ENCODE data around the gene LRP5.

- TF ChIP-seq EZH2 (IDR thresholded peaks at IDR 0.05; ENCODE audit: borderline replicate concordance) (no peak), CTCF (IDR thresholded peaks at IDR 0.05; ENCODE audit: poor library complexity) (no peak), EZH2phosphoT487 (IDR thresholded peaks at IDR 0.05; ENCODE audit: low read depth, severe bottlenecking, unreplicated experiment) (no peak)
Measured at GRCh38 chr11:68271781-68272608, 40.4 kb upstream of the LRP5 start, which contains the start of gene C11orf24.
